Subcutaneous abdominal adipose tissue (tissue), 5 donors: Measurements from ENCODE around the gene ZNF3.
A peak's percentile ranks its signal among the peaks of the same experiment; 100 is the strongest.

ENCODE experiments used
- H3K27ac ChIP-seq: one replicate; pipeline ENCODE4 v1.7.0; 2013; ENCODE audit warnings: low read depth, mild to moderate bottlenecking, inconsistent platforms, low read length, moderate library complexity
- H3K27me3 ChIP-seq, 5 donors: one replicate each; pipeline ENCODE4 v1.7.0; 2013; ENCODE audit warnings: low read length in 5 of 5, inconsistent platforms in 1 of 5; ENCODE audit not compliant: control insufficient read depth in 5 of 5, insufficient read depth in 4 of 5
- H3K36me3 ChIP-seq, 5 donors: one replicate each; pipeline ENCODE4 v1.7.0; 2013; ENCODE audit warnings: low read length in 5 of 5; ENCODE audit not compliant: control insufficient read depth in 5 of 5, insufficient read depth in 5 of 5
- H3K4me1 ChIP-seq, 5 donors: one replicate each; pipeline ENCODE4 v1.7.0; 2013; ENCODE audit warnings: low read length in 5 of 5, mild to moderate bottlenecking in 3 of 5, moderate library complexity in 1 of 5; ENCODE audit not compliant: control insufficient read depth in 5 of 5, insufficient read depth in 5 of 5
- H3K4me3 ChIP-seq, 5 donors: one replicate each; pipeline ENCODE4 v1.7.0; 2013; ENCODE audit warnings: low read length in 5 of 5, low read depth in 1 of 5
- H3K9ac ChIP-seq, 5 donors: one replicate each; pipeline ENCODE4 v1.7.0; 2013; ENCODE audit warnings: low read length in 5 of 5, mild to moderate bottlenecking in 4 of 5, moderate library complexity in 3 of 5
- H3K9me3 ChIP-seq, 5 donors: one replicate each; pipeline ENCODE4 v1.7.0; 2013; ENCODE audit warnings: low read length in 5 of 5; ENCODE audit not compliant: control insufficient read depth in 5 of 5
- donor health status: healthy.
- donor health status: healthy.
- donor health status: healthy.
- donor health status: healthy.
- donor health status: healthy.

Gene ZNF3

GRCh38 chr7:100088621-100089457 is 7.3 kb upstream of the ZNF3 start, which contains the start of gene COPS6:
Gene COPS6, plus strand, starts transcription at chr7:100088969. Its CDS starts 22 bp downstream, at chr7:100088991.
- H3K27me3 ChIP-seq: no peaks in the 10 kb centered on the region
- H3K27ac ChIP-seq: peak within 1 kb of the TSS; percentile 87
- peaks cover 10 to 39% (median 28%) of the 10 kb centered on the region in 5 donors for H3K4me1 ChIP-seq
- H3K36me3 ChIP-seq: peaks cover 6 to 37% (median 35%) of the 10 kb centered on the region in 5 donors
- H3K4me3 ChIP-seq: peak within 1 kb of the TSS; percentile 89 to 96 (median 94)
- peak within 1 kb of the TSS; percentile 57 to 94 (median 89) for H3K9ac ChIP-seq
- no peaks in the 10 kb centered on the region for H3K9me3 ChIP-seq

DNA sequence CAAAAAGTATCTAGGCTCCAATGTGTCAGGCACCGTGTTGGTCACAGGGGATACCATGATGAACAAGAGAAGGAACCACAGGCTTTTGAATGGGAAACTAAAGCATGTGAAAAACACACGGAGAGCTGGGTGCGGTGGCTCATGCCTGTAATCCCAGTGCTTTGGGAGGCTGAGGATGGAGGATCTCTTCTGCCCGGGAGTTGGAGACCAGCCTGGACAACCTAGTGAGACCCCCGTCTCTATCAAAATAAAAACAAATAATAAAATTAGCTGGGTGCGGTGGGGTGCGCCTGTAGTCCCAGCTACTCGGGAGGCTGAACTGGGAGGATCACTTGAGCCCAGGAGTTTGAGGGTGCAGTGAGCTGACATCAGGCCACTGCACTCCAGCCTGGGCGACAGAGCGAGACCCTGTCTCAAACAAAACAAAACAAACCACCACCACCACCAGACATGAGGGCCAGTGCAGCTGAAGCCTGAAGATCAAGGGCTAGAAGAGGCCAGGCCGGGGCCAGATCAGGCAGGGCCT is 6.6 kb upstream of the ZNF3 start:
- Histone ChIP-seq H3K9ac (peak overlapping the region; percentile 57 to 94 (median 89)), H3K27me3 (no peaks in the 10 kb centered on the region), H3K27ac (peak overlapping the region; percentile 87), H3K36me3 (peaks cover 6 to 30% (median 29%) of the 10 kb centered on the region in 5 donors), H3K4me1 (peaks cover 8 to 32% (median 21%) of the 10 kb centered on the region in 5 donors), H3K4me3 (peak overlapping the region; percentile 72 to 96 (median 91)), H3K9me3 (no peaks in the 10 kb centered on the region)

DNA sequence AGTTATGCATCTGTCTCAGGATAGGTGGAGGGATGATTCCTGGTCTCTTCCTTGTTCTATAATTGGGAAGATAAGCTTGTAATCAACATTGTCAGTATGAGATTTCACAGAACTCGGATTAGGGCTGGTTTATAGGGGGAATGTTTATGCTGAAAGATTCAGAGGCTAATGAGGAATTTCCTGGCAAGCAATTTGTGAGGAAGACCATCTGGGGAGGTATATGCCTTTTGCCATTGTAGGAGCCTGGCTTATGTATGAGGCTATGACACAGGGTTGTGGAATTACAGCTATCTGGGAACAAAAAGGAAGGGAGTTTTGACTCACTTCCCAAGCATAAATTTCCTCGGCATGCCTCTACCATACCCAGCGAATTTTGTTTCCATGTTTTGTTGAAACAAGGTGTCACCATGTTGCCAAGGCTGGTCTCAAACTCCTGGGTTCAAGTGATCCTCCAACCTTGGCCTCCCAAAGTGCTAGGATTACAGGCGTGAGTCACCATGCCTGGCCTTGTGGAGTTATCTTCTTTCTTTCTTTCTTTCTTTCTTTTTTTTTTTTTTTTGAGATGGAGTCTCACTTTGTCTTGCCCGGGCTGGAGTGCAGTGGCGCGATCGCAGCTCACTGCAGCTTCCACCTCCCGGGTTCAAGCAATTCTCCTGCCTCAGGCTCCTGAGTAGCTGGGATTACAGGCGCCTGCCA is 5.7 kb upstream of the ZNF3 start:
- H3K36me3 ChIP-seq: peaks cover 6 to 20% (median 20%) of the 10 kb centered on the region in 5 donors
- H3K9ac ChIP-seq: no peak overlapping the region
- peaks cover 10 to 30% (median 25%) of the 10 kb centered on the region in 5 donors for H3K4me1 ChIP-seq
- no peaks in the 10 kb centered on the region for H3K27me3 ChIP-seq
- H3K4me3 ChIP-seq: no peak overlapping the region
- H3K9me3 ChIP-seq: no peaks in the 10 kb centered on the region
- H3K27ac ChIP-seq: no peak overlapping the region

GRCh38 chr7:100085515-100085914 is 4.0 kb upstream of the ZNF3 start:
- no peaks in the 10 kb centered on the region for H3K9me3 ChIP-seq
- no peak overlapping the region for H3K27ac ChIP-seq
- peaks cover 10 to 38% (median 30%) of the 10 kb centered on the region in 5 donors for H3K4me1 ChIP-seq
- H3K9ac ChIP-seq: no peak overlapping the region
- peaks cover under 1 to 4% (median 3%) of the 10 kb centered on the region in 5 donors for H3K36me3 ChIP-seq
- no peaks in the 10 kb centered on the region for H3K27me3 ChIP-seq
- H3K4me3 ChIP-seq: no peak overlapping the region

- H3K27me3 ChIP-seq: no peaks in the 10 kb centered on the region
- H3K9me3 ChIP-seq: no peaks in the 10 kb centered on the region
- no peak overlapping the region for H3K27ac ChIP-seq
- peaks cover 7 to 38% (median 32%) of the 10 kb centered on the region in 5 donors for H3K4me1 ChIP-seq
- H3K4me3 ChIP-seq: peak overlapping the region in 2 of 5 donors; percentile 24 to 62
- H3K36me3 ChIP-seq: peaks cover 0 to 12% (median 11%) of the 10 kb centered on the region in 5 donors
- no peak overlapping the region for H3K9ac ChIP-seq
These were observed 1.5 kb upstream of the ZNF3 start for GRCh38 chr7:100082978-100083377.

- Histone ChIP-seq H3K27me3 (no peaks in the 10 kb centered on the region), H3K9me3 (no peaks in the 10 kb centered on the region), H3K9ac (peak overlapping the region; percentile 77 to 99 (median 98)), H3K36me3 (peaks cover 2 to 25% (median 22%) of the 10 kb centered on the region in 5 donors), H3K27ac (peak overlapping the region; percentile 60), H3K4me3 (peak overlapping the region; percentile 92 to 98 (median 96)), H3K4me1 (peaks cover 7 to 37% (median 30%) of the 10 kb centered on the region in 5 donors)
These were observed 502 bp downstream of the ZNF3 start for GRCh38 chr7:100080907-100081534.

DNA sequence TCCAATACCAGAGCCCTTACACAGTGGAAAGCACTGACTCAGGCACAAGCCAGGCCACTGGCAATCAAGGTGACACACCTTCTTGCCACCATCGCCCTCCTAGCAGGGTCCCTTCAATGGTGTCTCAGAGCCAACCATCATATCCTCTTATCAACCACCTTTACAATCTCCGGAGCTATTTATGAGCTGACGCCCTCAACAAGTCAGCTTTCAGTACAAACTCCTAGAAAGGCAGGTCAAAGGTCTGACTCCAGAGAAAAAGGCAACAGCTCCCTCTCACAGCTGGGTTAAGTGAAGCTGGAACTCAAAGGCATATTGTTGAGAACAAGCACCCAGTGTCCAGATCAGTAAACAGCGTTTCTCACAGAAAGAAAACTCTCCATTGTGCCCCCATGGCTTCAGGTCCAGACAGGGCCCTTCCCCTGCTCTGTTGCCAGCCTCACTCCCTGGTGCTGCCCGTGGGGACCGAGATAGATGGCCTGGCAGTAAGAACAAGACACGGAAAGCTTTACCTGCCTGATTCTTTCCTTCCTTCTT is 2.4 kb downstream of the ZNF3 start:
- Histone ChIP-seq H3K9me3 (no peaks in the 10 kb centered on the region), H3K27ac (no peak overlapping the region), H3K36me3 (peaks cover 7 to 44% (median 42%) of the 10 kb centered on the region in 5 donors), H3K4me1 (peaks cover 7 to 37% (median 30%) of the 10 kb centered on the region in 5 donors), H3K27me3 (no peaks in the 10 kb centered on the region), H3K4me3 (no peak overlapping the region), H3K9ac (peak overlapping the region in 3 of 5 donors; percentile 16 to 56 (median 41))

DNA sequence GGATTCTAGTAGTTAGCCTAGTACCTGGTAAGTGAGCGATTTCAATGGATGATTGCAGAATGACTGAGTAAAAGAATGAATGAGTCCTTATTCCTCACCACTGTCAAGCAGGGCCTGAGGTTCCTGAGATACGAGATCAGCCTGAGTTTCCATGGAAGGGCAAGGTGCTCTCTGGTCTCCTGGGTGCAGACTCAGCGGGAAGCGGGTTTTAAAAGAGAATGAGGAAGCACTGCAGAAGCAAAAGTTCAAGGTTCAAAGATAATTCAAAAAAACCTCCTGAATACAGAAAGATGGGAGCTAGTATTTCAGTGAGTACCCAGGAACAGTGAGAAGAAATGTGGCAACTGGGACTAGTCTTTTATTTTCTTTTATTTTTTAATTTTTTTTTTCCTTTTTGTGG is 4.3 kb downstream of the ZNF3 start:
- Histone ChIP-seq H3K9me3 (peaks cover 5 to 9% (median 8%) of the 10 kb centered on the region in 5 donors), H3K36me3 (peaks cover 13 to 63% (median 60%) of the 10 kb centered on the region in 5 donors), H3K9ac (no peak overlapping the region), H3K4me1 (peaks cover 2 to 29% (median 23%) of the 10 kb centered on the region in 5 donors), H3K4me3 (no peak overlapping the region), H3K27ac (no peak overlapping the region), H3K27me3 (no peaks in the 10 kb centered on the region)

GRCh38 chr7:100075418-100075817 is 6.1 kb downstream of the ZNF3 start:
- peaks cover 7 to 18% (median 12%) of the 10 kb centered on the region in 5 donors for H3K4me1 ChIP-seq
- H3K9ac ChIP-seq: no peak overlapping the region
- no peak overlapping the region for H3K27ac ChIP-seq
- no peak overlapping the region for H3K4me3 ChIP-seq
- peaks cover 22 to 27% (median 26%) of the 10 kb centered on the region in 5 donors for H3K9me3 ChIP-seq
- peaks cover 30 to 81% (median 78%) of the 10 kb centered on the region in 5 donors for H3K36me3 ChIP-seq
- H3K27me3 ChIP-seq: no peaks in the 10 kb centered on the region
